Lung (tissue), 12 donors: ENCODE data around the gene RALGAPA1. TPM values are rescaled to one million over a fixed set of nuclear protein-coding genes. Genes with fewer than 3 reads are reported as not detected.
A peak's percentile ranks its signal among the peaks of the same experiment; 100 is the strongest.
"Not testable (repeated sequence)": the region's sequence is repeated elsewhere in the genome, so short reads cannot be mapped to it uniquely, and the experiment has no call there.

Source experiments
- ATAC-seq: fragments of 200-7000 bp; cut with Tn5 transposase; one replicate; pipeline ENCODE4 v1.9.1; 2020; ENCODE audit warnings: moderate number of reproducible peaks; ENCODE audit not compliant: insufficient read depth, low FRiP score
- DNase-seq, 3 donors: peaks; one replicate each; pipeline ENCODE4 v3.0.0-alpha.2; 2013 to 2017
- H3K27ac ChIP-seq, 2 donors: one replicate each; pipeline ENCODE4 v1.5.1; 2013; ENCODE audit warnings: mild to moderate bottlenecking in 2 of 2, moderate library complexity in 2 of 2, control low read depth in 1 of 2, inconsistent platforms in 1 of 2, low read depth in 1 of 2, low read length in 1 of 2
- H3K27me3 ChIP-seq, 3 donors: one replicate each; pipeline ENCODE4 v1.5.1; 2013; ENCODE audit warnings: low read length in 2 of 3; ENCODE audit not compliant: control insufficient read depth in 3 of 3, insufficient read depth in 3 of 3
- H3K36me3 ChIP-seq, 4 donors: one replicate each; pipeline ENCODE4 v1.5.1; 2013; ENCODE audit warnings: low read length in 4 of 4, mild to moderate bottlenecking in 1 of 4, moderate library complexity in 1 of 4; ENCODE audit not compliant: control insufficient read depth in 4 of 4, insufficient read depth in 4 of 4
- H3K4me1 ChIP-seq, 5 donors: one replicate each; pipeline ENCODE4 v1.5.1; 2013; ENCODE audit warnings: low read length in 5 of 5, mild to moderate bottlenecking in 2 of 5, moderate library complexity in 1 of 5; ENCODE audit not compliant: control insufficient read depth in 5 of 5, insufficient read depth in 5 of 5
- H3K4me3 ChIP-seq: one replicate; pipeline ENCODE4 v1.5.1; 2013; ENCODE audit warnings: mild to moderate bottlenecking, control low read depth, moderate library complexity
- H3K9ac ChIP-seq, 2 donors: one replicate each; pipeline ENCODE4 v1.5.1; 2013; ENCODE audit warnings: low read length in 2 of 2, control low read depth in 1 of 2; ENCODE audit not compliant: insufficient read depth in 1 of 2
- H3K9me3 ChIP-seq, 4 donors: one replicate each; pipeline ENCODE4 v1.5.1; 2013; ENCODE audit warnings: low read length in 3 of 4, mild to moderate bottlenecking in 1 of 4, moderate library complexity in 1 of 4; ENCODE audit not compliant: control insufficient read depth in 4 of 4, insufficient read depth in 3 of 4
- WGBS, 2 donors: extraction: QIAGEN DNeasy Blood & Tissue Kit; methylation state at CpG; one replicate each; pipeline ENCODE4 v1.1.7; 2013; 5-methylcytosine and 5-hydroxymethylcytosine counted together
- polyA plus RNA-seq, 2 donors: library from polyadenylated mRNA; stranded (reverse); fragments of 200-250 nt; gene quantifications; one replicate each; pipeline ENCODE4 v1.2.1, GENCODE V29; 2013
- total RNA-seq, 2 donors: library from RNA; depleted of rRNA in 1 of 2; stranded (reverse); fragments of >200 nt in 1 of 2; gene quantifications; one replicate each; pipeline ENCODE4 v1.2.1, GENCODE V29; 2014 to 2021
- TF ChIP-seq, protein P1 (sequence below): IDR thresholded peaks from 2 replicates; pipeline ENCODE4 v1.5.1; 2012; ENCODE audit warnings: mild to moderate bottlenecking; ENCODE audit errors: control extremely low read depth, extremely low read depth
- donor health status: control.
- donor health status: control.
- donor health status: Bipolar disorder and iron deficiency.
- donor health status: healthy.
- donor health status: DM: yes; HTN: yes; CAD: no.

Gene RALGAPA1
- total and polyA plus RNA-seq, 4 donors = 9.4 to 188 (median 44.9) TPM

DNA sequence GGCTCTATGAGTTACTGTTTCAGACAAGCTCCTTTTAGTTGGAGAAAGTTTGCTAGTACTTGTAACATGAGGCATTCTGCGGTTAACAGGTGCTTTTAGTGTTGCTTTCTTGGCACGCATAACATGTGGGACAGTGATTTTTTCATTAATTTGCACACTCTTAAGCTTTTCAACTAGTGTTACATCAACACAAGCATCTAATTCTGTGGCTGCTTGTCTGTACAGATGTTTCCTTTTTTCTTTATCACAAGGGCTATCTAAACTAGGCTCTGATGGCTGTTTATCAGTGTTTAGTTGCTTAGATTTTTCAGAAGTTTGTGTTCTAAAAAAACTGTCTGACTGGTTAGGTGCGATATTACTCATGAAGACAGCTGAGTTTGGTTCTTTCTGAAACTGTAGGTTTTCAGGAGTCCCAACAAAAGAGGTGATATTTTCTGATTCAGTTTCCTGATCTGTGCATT, 120.1 kb downstream of the RALGAPA1 start:
- Histone ChIP-seq H3K4me1 (peaks cover 0 to 4% (median 0%) of the 10 kb centered on the region in 5 donors), H3K4me3 (no peak overlapping the region), H3K27me3 (no peaks in the 10 kb centered on the region), H3K9ac (no peak overlapping the region), H3K9me3 (no peaks in the 10 kb centered on the region), H3K27ac (no peak overlapping the region), H3K36me3 (peaks cover 3 to 9% (median 6%) of the 10 kb centered on the region in 4 donors)
- ATAC-seq = no peak
- TF ChIP-seq, protein P1, sequence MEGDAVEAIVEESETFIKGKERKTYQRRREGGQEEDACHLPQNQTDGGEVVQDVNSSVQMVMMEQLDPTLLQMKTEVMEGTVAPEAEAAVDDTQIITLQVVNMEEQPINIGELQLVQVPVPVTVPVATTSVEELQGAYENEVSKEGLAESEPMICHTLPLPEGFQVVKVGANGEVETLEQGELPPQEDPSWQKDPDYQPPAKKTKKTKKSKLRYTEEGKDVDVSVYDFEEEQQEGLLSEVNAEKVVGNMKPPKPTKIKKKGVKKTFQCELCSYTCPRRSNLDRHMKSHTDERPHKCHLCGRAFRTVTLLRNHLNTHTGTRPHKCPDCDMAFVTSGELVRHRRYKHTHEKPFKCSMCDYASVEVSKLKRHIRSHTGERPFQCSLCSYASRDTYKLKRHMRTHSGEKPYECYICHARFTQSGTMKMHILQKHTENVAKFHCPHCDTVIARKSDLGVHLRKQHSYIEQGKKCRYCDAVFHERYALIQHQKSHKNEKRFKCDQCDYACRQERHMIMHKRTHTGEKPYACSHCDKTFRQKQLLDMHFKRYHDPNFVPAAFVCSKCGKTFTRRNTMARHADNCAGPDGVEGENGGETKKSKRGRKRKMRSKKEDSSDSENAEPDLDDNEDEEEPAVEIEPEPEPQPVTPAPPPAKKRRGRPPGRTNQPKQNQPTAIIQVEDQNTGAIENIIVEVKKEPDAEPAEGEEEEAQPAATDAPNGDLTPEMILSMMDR = no peak
- 54 to 82% methylated on average over 3 of the region's 3 CpGs for WGBS, 2 donors
- DNase-seq = no peak

DNA sequence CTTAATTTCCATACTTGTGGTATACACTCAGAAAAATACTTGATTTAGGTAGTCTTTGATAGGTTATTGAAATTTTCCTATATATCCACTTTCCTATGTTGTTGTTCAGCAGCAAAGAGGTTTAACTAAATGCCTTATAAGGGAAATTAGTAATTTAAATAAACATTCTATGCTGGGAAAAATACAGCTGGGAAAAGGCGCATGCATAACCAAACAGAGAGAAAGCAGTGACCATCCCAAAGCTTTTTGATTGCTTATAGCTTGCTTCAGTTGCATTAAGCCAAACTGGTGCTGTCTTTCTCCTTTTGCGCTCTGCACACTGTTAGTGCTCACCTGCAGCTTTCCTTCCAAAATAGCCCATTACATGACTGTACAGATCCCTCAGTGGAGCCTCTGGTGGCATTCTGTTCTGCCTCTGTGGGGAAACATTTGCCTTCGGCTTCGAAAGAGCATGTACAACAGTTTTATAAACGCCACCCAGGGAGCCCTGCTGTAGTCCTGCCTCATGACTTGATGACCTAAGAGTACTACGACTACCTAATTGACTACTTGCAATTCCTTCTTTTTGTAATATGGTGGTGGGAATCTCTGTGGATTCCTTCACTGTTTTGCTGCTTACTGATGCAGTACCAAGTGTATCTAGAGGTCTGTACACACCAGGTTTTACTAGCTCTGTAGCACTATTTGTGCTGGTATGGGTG, 120.8 kb downstream of the RALGAPA1 start:
- no peak for ATAC-seq
- TF ChIP-seq, protein P1 = no peak
- 94 to 96% methylated on average over 6 of the region's 6 CpGs for WGBS, 2 donors
- no peak for DNase-seq
- Histone ChIP-seq H3K4me1 (peaks cover 0 to 7% (median 0%) of the 10 kb centered on the region in 5 donors), H3K36me3 (peaks cover 3 to 9% (median 6%) of the 10 kb centered on the region in 4 donors), H3K9me3 (no peaks in the 10 kb centered on the region), H3K4me3 (no peak overlapping the region), H3K9ac (no peak overlapping the region), H3K27ac (no peak overlapping the region), H3K27me3 (no peaks in the 10 kb centered on the region)

DNA sequence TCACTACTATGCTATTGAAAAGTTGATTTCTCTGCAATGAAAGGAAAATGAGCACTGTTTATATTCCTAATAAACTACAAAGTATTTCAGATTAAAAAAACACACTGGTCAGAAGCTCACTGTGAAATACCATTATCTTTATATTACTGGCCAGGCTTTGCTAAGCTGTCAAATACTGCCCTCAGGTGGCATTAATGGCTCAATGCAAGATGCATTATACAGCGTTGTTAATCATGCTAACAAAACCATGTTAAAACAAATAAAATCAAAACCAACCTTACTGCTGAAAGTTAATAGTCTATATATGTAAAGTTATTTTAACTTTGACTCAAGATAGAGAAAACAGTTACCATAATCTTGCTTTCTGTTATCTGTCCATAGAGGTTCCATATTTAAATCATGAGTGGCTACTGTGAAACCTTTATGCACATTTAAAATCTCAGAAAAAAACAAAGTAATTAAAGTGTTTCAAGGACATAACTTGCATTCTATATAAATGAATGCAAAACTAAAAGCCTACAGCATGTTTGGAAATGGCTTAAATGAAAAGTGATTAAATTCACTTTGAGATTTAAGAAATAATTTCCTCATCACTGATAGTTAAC, 121.7 kb downstream of the RALGAPA1 start:
- Histone ChIP-seq H3K36me3 (peaks cover 5 to 13% (median 11%) of the 10 kb centered on the region in 4 donors), H3K27ac (no peak overlapping the region), H3K27me3 (no peaks in the 10 kb centered on the region), H3K4me1 (peaks cover 0 to 10% (median 0%) of the 10 kb centered on the region in 5 donors), H3K9me3 (no peaks in the 10 kb centered on the region), H3K4me3 (no peak overlapping the region), H3K9ac (no peak overlapping the region)
- peak; percentile 31 to 68 (median 64) for DNase-seq
- 12 to 24% methylated on average over 1 of the region's 1 CpG for WGBS, 2 donors
- TF ChIP-seq, protein P1 = peak; percentile 62
- ATAC-seq = peak; percentile 66

DNA sequence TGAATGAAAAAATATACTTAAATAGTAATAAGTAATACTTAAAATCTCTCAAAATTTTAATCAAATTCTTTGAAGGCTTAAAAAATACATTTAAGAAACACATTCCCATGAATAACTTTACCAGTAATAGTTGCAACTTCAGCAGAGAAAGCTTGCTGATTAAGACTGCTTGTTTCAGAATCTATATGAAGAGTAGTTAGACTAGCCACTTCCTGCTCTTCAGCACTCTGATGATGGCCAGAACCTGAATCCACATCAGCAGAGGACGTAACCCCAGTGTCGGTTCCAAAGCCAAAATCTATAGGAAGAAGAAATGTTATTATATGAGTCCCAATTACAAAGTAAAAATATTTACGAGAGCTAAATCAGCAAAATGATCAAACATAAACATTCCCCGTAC, 125.4 kb downstream of the RALGAPA1 start:
- H3K27me3 ChIP-seq, H3K4me3 ChIP-seq, H3K9me3 ChIP-seq, H3K27ac ChIP-seq, H3K9ac ChIP-seq, ATAC-seq: not testable (repeated sequence)
- Histone ChIP-seq H3K36me3 (peaks cover 2 to 14% (median 11%) of the 10 kb centered on the region in 4 donors), H3K4me1 (peaks cover 0 to 10% (median 0%) of the 10 kb centered on the region in 5 donors)
- WGBS, 2 donors = 63 to 84% methylated on average over 4 of the region's 4 CpGs
- peak in 2 of 3 donors; percentile 37 to 39 for DNase-seq
